Measurements from ENCODE around the gene CPLX3.

GRCh38 chr15:74781431-74782258, 44.8 kb upstream of the CPLX3 start, which contains the start of gene CSK:
- TF ChIP-seq POLR2AphosphoS5 (IDR thresholded peaks at IDR 0.05; ENCODE audit: low read depth, low read length) (peak; percentile 45), TAF1 (IDR thresholded peaks at IDR 0.05; ENCODE audit: borderline replicate concordance, insufficient read depth, low read length) (0 out of 2 replicates have a peak, but pooled peaks have one; percentile 32), SIN3A (IDR thresholded peaks at IDR 0.05; ENCODE audit: borderline replicate concordance, insufficient read depth, low read length) (peak; percentile 68; the same call in 1 of the 2 replicates), REST (IDR thresholded peaks at IDR 0.05; ENCODE audit: insufficient read depth in 1 of 2, low read depth in 2 of 2, low read length in 2 of 2) (0 out of 4 replicates have a peak, but pooled peaks of 1 of the 2 experiments have one; percentile 43)
